Measurements from ENCODE around the gene PHF2.

PHF2 gene

GRCh38 chr9:93713716-93714115 is 137.3 kb downstream of the PHF2 start:
- DNase-seq: no peak

GRCh38 chr9:93721417-93721965 is 145.1 kb downstream of the PHF2 start:
- no peak for DNase-seq

- no peak for DNase-seq
Observed at GRCh38 chr9:93724852-93725251, 148.5 kb downstream of the PHF2 start.

GRCh38 chr9:93725382-93725781 is 149.0 kb downstream of the PHF2 start:
- no peak for DNase-seq

- no peak for DNase-seq
Observed at GRCh38 chr9:93726147-93726546, 149.8 kb downstream of the PHF2 start.

Data from GOT3 (cell line).